Fibroblast of gingiva (primary cell): ENCODE measurements around the gene ADAM8.
A peak's percentile ranks its signal among the peaks of the same experiment; 100 is the strongest.
"Not testable (repeated sequence)": the region's sequence is repeated elsewhere in the genome, so short reads cannot be mapped to it uniquely, and the experiment has no call there.

Experiments
- DNase-seq: peaks from one replicate; pipeline ENCODE4 v3.0.0-alpha.2; 2011; ENCODE audit warnings: low read depth

The ADAM8 gene

DNA sequence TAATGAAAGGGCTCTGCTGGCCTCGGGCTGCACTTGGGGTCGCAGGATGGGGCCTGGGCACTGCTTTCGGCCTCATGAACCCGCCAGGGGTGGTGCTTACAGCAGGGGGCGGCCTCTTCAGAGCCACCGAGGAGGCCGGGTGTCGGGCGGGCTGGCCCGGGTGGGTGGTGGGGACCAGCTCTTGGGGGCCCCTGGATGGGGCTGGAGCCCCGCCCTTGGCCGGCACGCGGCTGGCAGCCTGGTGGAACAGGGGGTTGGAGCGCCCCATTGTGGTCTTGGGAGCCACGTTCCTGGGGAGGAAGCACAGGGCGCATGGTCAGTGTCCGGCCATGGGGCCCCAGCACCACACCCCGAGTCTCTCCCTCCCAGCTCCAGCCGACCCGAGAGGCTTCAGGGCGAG, 8.8 kb downstream of the ADAM8 start:
- no peak for DNase-seq

DNA sequence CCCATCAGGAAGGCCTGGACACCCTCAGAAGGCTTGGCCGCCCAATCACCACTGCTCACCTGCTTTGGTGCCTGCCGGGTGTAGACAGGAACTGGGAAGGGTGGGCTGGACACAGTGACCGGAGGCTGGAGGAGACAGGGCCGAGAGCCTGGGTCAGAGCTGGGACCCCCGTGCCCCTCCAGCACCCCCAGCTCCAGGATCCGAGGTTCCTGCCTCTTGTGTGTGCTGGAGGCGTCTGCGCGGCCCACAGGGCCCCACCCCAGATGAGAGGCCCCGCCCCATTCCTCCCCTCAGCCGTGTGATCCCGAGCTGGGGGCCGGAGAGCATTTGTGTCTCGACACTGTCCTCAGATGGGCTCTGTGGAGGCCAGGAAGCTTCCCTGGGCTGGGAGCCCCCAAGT, 9.4 kb downstream of the ADAM8 start:
- no peak for DNase-seq

DNA sequence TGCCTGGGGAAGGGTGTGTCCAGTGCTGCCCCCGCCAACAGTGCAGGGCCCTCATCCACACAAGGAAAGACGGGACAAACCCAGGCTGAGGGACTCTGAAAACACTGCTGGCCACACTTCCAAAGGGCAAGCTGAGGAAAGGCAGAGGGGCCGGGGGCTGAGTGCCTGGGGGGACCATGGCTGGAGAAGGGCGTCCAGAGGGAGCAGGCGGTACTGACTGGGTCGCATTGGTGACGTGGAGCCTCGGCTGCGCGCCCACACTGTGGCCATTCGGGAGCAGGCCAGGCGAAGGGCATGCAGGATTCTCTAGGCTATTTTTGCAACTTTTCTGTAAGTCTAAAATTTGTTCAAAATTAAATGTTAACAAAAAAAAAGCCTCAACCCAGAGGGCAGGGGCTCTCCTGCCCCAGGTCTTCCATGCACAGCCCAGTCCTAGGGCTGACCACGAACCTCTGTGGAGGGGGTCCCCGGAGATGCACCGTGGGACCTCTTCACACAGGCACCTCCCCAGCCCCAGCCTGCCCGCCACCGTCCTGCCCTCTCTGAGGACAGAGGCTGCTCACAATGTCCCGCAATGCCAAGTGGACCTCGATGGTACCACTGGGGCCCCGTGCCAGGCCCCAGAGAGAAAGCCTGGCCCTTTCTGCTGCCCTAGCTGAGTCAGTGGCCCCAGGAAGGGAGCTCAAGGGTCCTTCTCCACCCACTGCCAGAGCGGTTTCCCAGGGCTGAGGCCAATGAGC, 10.4 kb downstream of the ADAM8 start:
- DNase-seq, result no peak

DNA sequence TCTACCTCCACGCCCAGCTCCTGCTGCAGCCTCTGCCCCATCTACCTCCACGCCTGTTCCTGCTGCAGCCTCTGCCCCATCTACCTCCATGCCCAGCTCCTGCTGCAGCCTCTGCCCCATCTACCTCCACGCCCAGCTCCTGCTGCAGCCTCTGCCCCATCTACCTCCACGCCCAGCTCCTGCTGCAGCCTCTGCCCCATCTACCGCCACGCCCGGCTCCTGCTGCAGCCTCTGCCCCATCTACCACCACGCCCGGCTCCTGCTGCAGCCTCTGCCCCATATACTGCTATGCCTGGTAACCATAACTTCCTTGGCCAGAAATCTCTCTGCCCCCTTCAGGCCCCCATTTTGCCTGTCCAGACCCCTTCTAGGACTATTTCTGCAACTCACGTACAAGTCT, 11.6 kb downstream of the ADAM8 start:
- DNase-seq, result not testable (repeated sequence)

DNA sequence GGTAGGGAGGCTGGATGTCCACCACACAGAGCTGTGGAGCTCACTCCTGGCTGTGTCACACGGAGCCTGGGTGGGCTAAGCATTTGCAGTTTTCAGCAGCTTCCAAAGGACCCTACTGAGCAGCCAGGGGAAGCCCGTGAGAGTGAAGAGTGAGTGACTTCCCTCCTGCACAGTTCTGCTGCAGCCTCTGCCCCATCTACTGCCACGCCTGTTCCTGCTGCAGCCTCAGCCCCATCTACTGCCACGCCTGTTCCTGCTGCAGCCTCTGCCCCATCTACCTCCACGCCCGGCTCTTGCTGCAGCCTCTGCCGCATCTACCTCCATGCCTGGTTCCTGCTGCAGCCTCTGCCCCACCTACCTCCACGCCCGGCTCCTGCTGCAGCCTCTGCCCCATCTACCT, 12.2 kb downstream of the ADAM8 start:
- no peak for DNase-seq

DNA sequence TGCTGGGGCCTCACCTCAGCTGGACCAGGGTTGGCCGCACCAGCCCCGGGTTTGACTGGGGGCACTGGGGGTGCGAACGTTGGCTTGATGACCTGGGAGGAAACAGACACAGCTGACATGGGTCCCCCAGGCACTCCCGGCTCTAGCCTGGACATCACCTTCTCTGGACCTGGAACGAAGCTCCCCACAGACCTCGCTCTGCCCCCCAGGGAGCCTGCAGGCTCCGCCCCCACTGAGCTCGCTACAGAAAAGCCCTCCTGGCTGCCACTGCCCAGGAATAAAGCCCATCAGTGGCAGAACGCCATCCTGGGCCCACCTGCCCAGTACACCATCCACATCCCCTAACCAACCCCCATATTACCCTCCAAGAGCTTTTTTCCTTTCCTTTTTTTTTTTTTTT, 13.0 kb downstream of the ADAM8 start:
- no peak for DNase-seq

DNA sequence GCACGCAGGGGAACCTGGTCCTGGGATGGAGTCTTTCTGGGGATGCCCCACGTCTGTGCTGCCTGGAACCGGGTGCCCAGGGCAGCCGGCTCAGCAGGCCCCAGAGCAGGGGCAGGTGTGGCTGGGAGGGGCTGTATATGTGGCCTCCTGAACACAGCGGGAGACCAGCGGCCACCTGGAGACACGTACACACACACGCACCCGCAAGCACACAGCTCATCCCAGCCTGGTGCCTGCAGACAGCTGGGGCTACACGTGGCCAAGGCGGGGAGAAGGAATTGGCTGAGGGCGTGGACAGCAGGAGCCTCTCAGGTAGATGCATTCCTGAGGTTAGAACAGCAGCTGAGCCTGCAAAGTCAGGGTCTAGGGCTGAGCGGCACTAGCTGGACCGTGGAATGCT, 14.0 kb downstream of the ADAM8 start:
- no peak for DNase-seq

DNA sequence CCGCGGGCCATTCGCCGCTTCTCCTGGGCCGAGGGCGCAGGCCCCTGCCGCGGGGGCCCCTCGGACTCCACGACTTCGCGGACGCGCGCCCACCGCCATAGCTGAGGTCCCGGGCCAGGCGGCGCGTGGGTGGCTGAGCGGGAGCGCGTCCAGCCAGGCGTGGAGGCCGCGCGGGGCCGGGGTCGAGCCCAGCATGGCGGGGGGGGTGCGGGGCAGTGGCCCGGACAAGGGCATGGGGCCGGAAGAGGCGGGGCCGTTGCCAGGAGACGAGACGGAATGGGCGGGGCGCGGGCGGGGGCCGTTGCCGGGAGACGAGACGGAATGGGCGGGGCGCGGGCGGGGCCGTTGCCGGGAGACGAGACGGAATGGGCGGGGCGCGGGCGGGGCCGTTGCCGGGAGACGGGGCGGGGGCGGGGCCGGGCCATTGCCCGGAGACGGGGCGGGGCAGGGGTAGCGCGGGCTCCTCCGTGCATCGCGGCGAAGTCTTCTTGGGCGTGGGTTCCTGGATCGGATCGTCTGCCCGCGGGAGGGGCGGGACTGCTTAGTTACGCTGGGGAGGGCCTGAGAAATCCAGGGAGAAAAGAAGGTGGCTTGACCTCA, 14.8 kb downstream of the ADAM8 start:
- DNase-seq, result peak; percentile 60

DNA sequence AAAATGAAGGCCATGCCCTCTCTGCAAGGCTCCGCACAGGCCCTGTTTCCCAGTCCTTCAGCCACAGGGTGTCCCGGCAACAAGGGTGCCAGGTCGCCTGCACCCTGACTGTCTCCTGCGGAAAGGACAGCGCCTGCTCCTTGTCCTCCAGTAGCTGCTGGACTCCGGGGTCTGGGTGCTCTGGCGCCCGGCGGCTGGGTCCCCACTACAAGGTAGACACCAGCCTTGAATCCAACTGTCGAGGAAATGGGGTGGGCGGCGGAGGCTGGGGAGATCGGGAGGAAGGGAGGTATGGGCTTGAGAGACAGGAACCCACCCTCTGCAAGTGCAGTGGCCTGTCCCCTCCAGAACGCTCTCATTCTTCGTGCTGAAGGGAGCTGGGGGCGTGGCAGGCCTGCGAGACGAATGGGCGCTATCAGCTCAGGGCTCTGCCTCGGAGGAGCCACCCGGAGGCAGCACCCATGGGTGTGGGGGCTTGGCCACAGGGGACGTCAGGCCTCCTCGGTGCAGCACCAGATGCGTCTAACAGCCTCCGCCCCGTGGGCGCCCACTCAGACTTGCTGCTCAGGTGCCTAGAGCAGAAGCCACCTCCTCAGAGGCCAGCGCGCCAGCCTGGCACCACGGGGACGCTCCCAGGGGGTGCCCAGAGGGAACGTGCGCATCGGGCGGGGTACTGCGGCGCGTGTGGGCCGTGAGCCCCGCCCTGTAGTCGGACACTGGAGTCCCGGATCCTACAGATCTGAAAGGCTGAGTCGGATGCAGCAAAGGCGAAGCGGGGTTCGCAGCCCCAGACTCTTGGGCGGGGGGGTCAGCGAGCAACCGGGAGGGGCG, 15.6 kb downstream of the ADAM8 start:
- DNase-seq, result peak; percentile 44

DNA sequence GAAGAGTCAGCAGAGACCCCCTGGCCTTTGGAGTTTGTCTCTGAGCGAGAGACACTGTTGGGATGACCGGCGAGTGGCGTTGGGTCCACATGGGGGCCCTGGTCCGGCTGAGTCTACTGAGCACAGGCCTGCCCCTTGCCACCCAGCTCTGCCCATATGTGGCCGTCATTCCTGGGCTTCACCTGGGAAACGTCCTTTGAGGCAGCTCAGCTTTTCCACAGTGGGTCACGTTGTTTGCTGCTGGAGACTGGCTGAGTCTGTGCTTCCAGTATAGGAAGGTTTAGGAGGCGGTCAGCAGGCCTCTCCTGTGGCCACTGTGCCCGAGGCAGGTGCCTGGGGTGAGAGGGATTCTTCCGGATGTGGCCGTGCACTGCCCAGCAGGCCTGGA, 17.1 kb downstream of the ADAM8 start:
- DNase-seq, result no peak

DNA sequence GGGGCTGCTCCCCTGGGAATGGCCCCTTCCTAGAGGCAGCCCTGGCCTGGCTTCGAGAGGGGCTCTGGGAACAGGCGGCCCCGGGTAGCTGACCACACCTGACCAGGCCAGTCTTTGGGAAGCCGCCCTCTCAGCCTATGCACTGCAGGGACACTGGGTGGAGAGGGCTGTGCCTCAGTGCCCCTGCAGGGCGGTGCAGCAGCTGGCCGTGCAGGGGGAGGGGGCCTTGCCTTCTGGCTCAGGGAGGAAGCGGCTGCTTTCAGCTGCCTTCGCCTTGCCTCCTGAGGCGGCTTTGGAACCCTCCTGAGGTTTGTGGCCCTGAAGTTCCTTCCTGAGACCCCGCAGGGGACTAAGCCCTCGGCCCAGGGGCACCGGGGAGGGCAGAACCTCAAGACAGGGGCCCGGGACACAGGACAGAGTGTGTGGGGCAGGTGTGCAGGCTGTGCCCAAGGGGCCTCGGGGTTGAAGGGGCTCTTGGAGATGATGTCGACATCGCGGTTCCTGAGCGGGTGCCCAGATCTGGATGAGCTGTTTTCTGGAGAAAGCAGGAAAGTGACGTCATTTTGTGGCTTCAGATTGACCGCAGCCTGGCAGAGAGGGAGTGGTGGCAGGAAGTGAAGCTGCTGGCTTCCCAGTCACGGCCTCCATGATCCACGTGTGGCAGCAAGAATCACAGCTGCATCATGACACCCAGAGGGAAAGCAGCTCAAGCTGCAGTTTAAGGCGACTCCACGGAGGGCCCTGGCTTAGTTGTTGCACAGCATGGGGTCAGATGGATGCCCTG, 17.7 kb downstream of the ADAM8 start:
- DNase-seq, result peak; percentile 99

DNA sequence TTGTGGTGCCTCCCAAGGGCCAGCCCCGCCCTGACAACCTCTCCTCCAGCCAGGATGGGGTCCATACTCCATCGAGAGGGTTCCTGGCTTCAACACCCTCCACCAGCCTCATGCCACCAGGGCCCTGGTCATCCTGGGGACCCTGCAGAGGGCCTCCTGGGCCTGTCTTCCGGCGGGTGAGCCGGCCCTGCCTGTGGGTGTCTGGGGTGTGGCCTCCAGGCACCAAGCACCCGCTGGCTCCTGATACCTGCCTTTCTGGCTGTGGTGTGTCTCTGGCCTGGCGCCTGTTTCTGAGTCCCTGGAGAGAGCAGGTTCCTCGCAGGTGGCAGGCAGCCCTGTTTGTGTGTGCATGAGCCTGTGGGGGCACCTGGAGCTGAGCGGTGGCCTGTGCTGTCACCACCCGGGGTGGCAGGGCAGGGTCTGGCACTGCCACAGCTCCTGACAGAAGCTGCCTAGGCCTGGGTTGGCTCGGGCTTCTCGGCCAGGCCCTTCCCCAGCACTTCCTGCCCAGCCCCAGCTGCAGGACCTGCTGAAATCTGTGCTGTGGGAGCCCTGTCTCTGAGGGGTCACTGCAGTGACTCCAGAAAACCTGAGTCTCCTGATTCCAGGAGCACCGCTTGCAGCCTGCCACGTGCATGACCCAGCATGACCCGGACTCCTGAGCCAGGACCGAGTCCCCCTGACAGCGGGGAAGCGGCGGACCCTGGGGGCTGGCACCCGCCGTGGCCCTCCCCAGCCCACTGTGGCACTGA, 18.4 kb downstream of the ADAM8 start:
- no peak for DNase-seq

DNA sequence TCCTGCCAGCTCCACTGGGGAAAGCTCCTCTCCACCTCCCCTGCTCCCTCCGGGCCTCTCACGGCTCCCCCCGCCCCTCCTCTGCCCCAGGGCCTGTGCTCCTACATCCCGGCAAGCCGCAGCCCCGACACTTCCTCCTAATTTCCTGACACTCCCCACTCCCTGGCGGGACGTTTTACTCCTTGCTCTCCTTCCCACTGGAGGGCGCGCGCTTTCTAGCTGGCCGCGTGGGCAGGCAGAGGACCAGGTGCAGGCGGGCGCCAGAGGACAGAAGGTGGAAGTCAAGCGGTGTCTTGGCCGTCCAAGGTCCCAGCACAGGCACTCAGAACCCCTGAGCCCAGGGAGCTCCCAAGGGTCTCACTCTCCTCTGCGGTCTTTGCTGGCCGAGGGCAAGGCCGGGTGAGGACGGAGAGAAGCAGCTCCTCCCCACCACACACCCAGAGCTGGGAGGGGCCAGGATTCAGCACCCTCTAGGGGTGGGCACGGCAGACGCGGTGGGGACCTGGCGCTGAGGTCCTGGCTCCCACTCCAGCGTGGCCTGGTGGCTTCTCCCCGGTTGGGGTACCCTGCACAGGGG, 19.1 kb downstream of the ADAM8 start:
- no peak for DNase-seq

DNA sequence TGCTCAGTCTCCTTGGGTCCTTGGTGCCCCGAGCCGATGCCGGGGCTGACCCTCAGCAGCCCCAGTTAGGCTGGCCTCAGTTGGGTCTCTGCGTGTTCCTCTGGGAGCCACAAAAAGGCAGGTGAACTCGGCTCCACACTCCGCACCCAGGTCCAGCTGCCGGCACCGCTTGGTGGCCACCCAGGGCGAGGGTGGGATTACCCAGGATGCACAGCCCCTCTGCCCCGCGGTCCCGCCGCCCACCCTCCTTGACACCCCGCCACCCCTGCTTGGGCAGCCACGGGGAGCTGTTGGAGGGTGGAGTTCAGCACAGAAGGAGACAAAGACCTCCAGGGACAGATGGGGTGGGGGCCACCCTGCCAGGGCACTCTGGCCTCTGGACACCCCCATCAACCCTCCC, 21.3 kb downstream of the ADAM8 start:
- no peak for DNase-seq

DNA sequence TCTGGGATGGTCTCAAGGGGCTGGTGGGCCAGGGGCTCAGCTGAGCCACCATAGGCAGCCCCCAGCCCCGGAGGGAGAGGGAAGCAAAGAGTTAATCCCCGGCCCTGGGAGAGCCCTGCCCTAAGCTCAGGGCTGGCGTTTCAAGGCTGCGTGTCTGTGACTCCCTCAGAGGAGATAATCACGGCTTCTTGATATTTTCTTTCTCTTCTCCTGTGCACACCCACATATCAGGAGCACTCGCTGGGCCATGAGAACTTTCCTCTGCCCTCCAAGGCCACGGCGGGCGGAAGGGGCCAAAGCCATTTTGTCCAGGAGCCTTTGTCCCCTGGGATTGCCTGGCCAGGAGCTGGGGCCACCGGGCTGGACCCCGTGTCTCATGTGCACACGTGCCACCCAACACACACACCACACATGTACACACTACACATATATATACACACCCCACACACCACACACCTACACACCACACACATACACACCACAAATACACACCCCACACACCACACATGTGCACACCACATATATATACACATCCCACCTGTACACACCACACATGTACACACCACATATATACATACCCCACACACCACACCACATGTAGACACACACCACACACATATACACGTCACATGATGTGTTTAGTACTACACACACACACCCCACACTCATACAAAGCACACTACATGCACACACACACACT, 22.1 kb downstream of the ADAM8 start:
- no peak for DNase-seq

DNA sequence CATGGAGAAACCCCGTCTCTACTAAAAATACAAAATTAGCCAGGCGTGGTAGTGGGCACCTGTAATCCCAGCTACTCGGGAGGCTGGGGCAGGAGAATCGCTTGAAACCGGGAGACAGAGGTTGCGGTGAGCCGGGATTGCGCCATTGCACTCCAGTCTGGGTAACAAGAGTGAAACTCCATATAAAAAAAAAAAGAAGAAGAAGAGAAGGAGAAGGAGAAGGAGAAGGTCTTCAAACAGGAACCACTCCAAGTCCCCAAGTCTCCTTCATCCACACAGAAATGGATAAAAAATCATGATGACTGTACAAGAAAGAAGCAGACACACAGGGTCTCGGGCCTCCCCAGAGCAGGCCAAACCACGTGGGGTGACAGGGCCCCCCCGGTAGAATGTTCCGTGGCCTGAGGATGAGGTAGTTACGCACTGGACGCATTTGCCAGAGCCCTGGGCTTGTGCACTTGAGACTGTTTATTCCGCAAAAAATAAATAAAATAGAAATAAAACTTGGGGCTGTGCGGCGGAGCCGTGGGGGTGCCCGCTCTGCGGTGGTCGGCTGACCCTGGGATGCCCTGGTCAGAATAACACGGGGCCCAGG, 23.2 kb downstream of the ADAM8 start:
- DNase-seq, result no peak

DNA sequence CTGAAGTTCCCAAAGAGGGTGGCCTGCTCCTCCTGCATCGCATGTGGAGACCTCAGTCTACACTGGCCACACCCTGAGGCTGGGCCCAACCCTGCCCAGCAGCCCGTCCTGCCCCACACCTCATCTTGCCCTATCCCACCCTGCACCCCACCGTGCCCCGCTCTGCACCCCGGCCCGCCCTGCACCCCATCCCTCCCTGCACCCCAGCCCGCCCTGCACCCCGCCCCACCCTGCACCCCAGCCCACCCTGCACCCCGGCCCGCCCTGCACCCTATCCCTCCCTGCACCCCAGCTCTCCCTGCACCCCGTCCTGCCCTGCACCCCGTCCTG, 24.5 kb downstream of the ADAM8 start:
- no peak for DNase-seq

DNA sequence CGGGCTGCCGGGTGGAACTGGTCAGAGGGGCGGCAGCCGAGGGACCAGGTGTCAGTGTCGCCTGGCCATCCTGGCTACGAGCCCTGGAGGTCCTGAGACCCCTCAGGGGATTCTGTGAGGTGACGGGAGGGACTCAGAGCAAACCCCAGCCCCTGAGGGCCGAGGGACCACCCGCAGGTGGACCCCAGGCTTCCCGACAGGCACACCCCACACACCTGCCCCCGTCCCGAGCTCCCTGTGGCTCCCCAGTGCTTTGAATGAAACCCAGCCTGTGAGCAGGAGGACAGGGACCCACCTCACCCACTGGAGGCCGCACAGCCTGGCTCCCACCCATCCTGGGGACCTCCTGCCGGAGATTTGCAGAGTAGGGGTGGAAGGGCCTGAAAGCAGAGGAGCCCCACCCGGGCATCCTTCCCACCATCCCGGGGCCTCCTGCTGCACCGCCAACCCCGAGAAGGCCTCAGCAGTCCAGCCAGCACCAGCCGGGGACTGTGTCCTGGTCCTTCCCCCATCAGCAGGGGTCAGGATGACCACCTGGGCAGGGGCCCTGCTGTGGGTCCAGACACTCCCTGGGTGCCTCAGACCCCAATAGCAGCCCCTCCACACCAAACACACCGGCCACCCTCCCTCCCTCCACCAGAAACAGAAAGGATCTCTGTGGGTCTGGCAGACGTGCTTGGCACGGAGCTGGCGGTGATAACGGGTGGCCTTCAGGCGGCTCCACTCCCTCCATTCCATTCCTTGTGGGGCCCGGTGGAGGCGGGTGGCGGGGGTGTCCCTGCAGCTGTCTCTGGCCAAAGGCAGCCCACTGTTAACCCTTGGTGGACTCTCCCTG, 25.1 kb downstream of the ADAM8 start:
- no peak for DNase-seq

DNA sequence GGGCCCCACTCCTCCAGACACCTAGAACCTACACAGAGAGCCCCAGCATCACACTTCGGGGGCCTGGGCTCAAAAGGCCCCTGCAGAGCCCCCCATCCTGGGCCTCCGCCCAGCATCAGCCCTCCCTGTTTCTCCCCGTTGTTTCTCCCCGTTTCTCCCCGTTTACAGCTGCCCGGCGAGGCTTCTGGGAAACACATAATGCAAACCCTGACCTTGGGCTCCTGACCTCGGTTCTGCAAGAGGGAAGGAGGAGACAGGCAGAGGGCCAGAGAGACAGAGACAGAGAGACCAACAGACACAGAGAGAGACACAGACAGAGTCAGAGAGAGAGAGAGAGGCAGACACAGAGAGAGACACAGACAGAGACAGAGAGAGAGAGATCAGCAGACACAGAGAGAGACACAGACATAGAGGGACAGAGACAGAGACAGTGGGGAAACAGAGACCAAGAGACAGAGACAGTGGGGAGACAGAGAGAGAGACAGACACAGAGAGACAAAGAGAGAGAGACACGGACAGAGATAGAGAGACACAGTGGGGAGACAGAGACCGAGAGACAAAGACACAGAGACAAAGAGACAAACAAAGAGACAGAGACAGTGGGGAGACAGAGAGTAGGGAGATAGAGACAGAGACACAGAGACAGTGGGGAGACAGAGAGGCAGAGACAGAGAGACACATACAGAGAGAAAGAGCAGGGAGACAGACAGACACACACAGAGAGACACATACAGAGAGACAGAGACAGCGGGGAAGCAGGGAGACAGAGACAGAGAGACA, 26.5 kb downstream of the ADAM8 start:
- DNase-seq, result no peak
